ENCODE results near the gene LIFR.

The LIFR gene

DNA sequence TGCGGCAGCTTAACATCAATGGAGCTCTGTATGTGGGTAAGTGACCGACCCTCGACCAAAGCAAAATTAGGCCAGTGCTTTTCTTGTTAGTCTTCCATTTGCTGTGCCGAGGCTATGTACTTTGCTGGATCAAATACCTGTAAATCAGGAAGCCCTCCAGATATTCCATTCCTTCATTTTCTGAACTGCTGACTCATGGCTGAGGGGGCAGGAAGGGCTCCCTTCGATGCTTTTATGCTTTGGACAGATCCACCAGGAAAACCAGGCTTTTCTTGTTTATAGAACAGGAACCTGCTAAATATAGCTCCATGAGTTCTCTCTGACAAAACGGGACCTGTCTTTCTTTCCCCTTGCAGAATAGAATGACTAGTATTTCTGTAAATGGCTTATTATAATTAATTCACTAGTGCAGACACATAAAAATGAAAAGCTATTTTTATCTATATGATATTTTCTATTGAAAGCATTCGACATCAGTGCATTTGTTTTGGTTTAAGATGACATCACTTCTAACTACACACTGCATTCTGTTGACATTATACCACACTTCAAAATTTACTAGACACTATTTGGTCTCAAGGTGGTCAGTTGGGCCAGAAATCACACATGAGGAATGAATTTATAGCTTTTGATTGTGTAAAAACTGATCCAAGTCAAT lies 93.3 kb downstream of the LIFR start (continued):
- TF ChIP-seq ZNF596 (tag by site-specific recombination; IDR thresholded peaks at IDR 0.05): no peak
- TF ChIP-seq, protein P1, sequence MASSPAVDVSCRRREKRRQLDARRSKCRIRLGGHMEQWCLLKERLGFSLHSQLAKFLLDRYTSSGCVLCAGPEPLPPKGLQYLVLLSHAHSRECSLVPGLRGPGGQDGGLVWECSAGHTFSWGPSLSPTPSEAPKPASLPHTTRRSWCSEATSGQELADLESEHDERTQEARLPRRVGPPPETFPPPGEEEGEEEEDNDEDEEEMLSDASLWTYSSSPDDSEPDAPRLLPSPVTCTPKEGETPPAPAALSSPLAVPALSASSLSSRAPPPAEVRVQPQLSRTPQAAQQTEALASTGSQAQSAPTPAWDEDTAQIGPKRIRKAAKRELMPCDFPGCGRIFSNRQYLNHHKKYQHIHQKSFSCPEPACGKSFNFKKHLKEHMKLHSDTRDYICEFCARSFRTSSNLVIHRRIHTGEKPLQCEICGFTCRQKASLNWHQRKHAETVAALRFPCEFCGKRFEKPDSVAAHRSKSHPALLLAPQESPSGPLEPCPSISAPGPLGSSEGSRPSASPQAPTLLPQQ (tag by site-specific recombination; IDR thresholded peaks at IDR 0.05): 0 out of 2 replicates have a peak, but pooled peaks have one; percentile 27
- TF ChIP-seq ZNF341 (tag by site-specific recombination; IDR thresholded peaks at IDR 0.05; ENCODE audit: low read depth): no peak
- TF ChIP-seq IKZF3 (tag by site-specific recombination; IDR thresholded peaks at IDR 0.05): no peak
- TF ChIP-seq ZFP69B (tag by site-specific recombination; IDR thresholded peaks at IDR 0.05): no peak
- peak; percentile 31; the same call in 1 of the 2 replicates for TF ChIP-seq ZNF629 (tag by site-specific recombination; IDR thresholded peaks at IDR 0.05)
- TF ChIP-seq ZNF404 (tag by site-specific recombination; IDR thresholded peaks at IDR 0.05): no peak
- TF ChIP-seq ZNF23 (tag by site-specific recombination; IDR thresholded peaks at IDR 0.05; ENCODE audit: borderline replicate concordance): no peak
- no peak for TF ChIP-seq GLI2 (tag by site-specific recombination; IDR thresholded peaks at IDR 0.05; ENCODE audit: borderline replicate concordance, low read depth)
- TF ChIP-seq REPIN1 (tag by site-specific recombination; IDR thresholded peaks at IDR 0.05; ENCODE audit: low read depth): no peak
- no peak for TF ChIP-seq ZNF138 (tag by site-specific recombination; IDR thresholded peaks at IDR 0.05; ENCODE audit: borderline replicate concordance)
- TF ChIP-seq ZNF354C (tag by site-specific recombination; IDR thresholded peaks at IDR 0.05; ENCODE audit: borderline replicate concordance, low read depth): no peak
- TF ChIP-seq ZNF776 (tag by site-specific recombination; IDR thresholded peaks at IDR 0.05; ENCODE audit: borderline replicate concordance): no peak
- TF ChIP-seq BCL11A (tag by site-specific recombination; IDR thresholded peaks at IDR 0.05; ENCODE audit: low read depth): no peak
- no peak for TF ChIP-seq ZNF155 (tag by site-specific recombination; IDR thresholded peaks at IDR 0.05)
- TF ChIP-seq ZNF561 (tag by site-specific recombination; IDR thresholded peaks at IDR 0.05; ENCODE audit: borderline replicate concordance): no peak
- no peak for TF ChIP-seq ZNF610 (tag by site-specific recombination; IDR thresholded peaks at IDR 0.05; ENCODE audit: borderline replicate concordance)

DNA sequence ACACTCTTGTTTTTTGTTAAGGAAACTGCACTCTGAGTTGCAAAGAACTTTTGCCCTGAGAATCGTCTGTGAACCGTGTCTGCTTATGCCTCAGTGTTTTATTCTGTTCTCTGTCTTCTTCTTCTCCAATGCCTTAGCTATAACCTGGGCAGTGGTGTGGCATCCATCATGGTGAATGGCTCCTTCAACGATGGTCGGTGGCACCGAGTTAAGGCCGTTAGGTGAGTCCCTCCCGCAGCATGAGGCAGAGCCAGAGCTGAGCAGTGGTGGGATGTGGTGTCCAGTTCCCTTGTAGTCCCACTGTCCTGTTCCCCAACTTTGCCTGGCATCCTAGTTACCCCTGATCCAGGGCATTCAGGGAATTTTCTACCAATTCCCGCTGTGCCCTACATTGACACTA lies 98.3 kb downstream of the LIFR start:
- no peak overlapping the region for H3K4me3 ChIP-seq (ENCODE audit: low read depth, low read length)
- TF ChIP-seq, protein P2, sequence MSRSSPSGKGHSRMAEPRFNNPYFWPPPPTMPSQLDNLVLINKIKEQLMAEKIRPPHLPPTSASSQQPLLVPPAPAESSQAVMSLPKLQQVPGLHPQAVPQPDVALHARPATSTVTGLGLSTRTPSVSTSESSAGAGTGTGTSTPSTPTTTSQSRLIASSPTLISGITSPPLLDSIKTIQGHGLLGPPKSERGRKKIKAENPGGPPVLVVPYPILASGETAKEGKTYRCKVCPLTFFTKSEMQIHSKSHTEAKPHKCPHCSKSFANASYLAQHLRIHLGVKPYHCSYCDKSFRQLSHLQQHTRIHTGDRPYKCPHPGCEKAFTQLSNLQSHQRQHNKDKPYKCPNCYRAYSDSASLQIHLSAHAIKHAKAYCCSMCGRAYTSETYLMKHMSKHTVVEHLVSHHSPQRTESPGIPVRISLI (tag by site-specific recombination; IDR thresholded peaks at IDR 0.05): no peak
- no peak for TF ChIP-seq ZNF19 (tag by site-specific recombination; IDR thresholded peaks at IDR 0.05; ENCODE audit: low read depth)
- no peak for TF ChIP-seq ZNF624 (tag by site-specific recombination; IDR thresholded peaks at IDR 0.05)
- TF ChIP-seq ZNF202 (tag by site-specific recombination; IDR thresholded peaks at IDR 0.05; ENCODE audit: borderline replicate concordance): no peak
- TF ChIP-seq SP3 (tag by site-specific recombination; IDR thresholded peaks at IDR 0.05): no peak
- no peak for TF ChIP-seq ZNF623 (tag by site-specific recombination; IDR thresholded peaks at IDR 0.05)
- TF ChIP-seq SETDB1 (IDR thresholded peaks at IDR 0.05; ENCODE audit: insufficient read length, low read length): no peak
- no peak for TF ChIP-seq ZNF169 (tag by site-specific recombination; IDR thresholded peaks at IDR 0.05)
- TF ChIP-seq ZNF10 (tag by site-specific recombination; IDR thresholded peaks at IDR 0.05): no peak
- TF ChIP-seq ZNF211 (tag by site-specific recombination; IDR thresholded peaks at IDR 0.05; ENCODE audit: low read depth): no peak
- TF ChIP-seq ZFP3 (tag by site-specific recombination; IDR thresholded peaks at IDR 0.05; ENCODE audit: low read depth): no peak
- CTCF ChIA-PET: interaction anchor here (0.6 kb wide), 1 partner anchor 751 kb away, joined by 4 read pairs; no protein-coding TSS in a partner anchor
- H3K36me3 ChIP-seq (ENCODE audit: control insufficient read depth in 2 of 2, insufficient read depth in 1 of 2, low read length in 2 of 2): no peaks in the 10 kb centered on the region; a peak in 1 of 3 replicates
- no peaks in the 10 kb centered on the region for H3K9me3 ChIP-seq (ENCODE audit: control insufficient read depth, insufficient read depth, low read depth, low read length)
- POLR2A ChIA-PET: no interaction called here
- H3K27ac ChIP-seq (ENCODE audit: extremely low read depth, low read depth, low read length): no peak overlapping the region
- H3K4me1 ChIP-seq (ENCODE audit: control insufficient read depth, insufficient read depth, low read length): no peaks in the 10 kb centered on the region
